ENCODE measurements around the gene ANKFN1.

Gene ANKFN1

DNA sequence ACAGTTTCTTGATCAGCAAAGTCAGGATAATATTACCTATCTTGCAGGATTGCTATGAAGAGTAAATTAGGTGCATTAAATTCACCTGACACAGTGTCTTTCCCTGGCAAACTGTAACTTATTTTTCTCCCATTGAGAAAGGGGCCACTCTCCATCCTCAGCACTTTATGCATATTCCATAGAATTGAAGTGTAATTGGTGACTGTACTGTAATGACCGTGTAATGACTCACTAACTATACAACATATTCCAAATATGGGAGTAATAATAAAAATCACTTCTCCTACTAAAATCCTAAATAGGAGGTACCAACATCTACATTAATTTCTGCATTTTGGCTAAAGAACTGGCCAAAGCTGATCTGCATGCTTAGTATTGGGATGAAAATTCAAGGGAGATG lies 298.4 kb downstream of the ANKFN1 start:
- no peak for DNase-seq

DNA sequence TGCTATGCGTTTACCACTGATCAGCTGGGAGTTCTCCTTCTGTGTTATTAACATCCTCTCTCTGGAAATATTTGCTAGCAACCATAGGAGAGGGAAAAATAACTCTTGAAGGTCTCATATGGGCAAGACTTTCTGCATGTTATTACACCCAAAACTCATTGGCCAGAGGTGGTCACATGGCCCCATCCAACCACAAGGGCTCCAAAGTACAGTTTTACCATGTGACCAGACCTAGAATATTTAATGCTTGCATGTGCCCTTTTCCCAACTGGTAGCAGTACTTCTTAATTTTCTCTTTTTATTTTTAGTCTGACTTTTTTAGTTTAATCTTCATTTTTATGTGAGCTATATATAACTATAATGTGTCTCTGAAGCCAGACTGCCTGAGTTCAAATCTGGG lies 299.2 kb downstream of the ANKFN1 start:
- DNase-seq = no peak

DNA sequence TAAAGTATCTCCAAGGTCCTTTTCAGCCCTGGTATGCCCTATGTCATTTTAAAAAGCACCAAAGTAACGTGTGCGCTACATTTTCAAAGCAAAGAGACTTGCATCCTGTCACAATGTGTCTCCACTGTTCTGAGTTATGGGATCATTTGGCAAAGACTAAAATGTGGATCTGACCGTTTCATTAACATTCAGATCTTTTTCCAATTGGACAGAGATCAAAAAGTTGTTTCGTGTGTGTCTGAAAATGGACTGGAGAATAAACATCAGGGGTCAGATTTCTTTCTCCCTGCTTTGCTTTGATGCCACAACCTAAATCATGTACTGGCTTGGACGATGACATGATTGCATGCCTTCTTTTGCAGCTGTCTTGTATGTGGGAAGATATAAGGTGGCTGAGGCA lies 304.2 kb downstream of the ANKFN1 start:
- no peak for DNase-seq

DNA sequence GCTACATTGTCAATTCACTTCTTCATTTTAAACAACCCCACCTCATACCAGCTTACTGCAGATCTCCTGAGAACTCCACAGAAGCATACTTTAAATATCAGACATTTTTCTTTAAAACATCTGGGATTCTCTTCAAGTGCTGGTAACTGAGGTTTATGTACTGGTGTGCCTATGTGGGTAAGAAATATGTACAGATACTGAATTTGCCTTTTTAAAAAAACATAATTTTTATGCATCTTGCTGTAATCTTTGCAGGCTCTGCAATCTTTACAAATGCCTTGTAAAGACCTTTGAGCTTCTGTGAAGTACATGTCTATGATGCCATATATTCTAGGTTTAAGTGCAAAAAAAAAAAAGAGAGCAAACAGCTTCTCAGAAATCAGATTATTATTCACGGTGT lies 312.6 kb downstream of the ANKFN1 start:
- DNase-seq = no peak

DNA sequence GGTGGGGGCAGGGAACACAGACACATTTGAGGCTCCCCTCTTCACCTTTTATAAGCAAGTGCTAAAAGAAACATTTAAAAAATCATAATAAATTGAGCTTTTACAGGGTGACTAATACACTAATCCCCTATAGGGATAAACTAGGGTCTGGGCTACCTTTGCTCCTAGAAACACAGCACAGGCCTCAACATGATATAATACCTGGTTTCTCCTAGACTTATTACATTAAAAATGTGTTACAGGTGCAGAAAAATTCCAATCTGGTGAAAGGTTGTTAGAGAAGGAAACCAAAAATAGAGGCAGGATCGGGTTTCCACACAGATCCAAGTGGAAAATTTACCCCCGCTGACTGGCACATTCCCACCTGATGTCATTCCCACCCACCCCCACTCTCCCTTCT lies 315.6 kb downstream of the ANKFN1 start:
- no peak for DNase-seq

DNA sequence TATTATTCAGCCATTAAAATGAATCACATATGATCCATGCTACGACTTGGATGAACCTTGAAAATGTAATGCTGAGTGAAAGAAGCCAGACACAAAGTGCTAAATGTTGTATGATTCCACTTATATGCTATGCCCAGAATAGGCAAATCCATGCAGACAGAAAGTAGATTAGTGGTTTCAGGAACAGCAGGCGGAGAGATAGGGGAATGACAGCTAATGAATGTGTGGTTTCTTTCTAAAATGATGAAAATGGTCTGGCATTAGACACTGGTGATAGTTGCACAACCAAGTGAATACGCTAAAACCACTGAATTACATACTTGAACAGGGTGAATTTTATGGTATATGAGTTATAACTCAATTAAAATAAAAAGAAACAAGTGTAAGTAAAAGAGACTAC lies 318.4 kb downstream of the ANKFN1 start:
- DNase-seq = no peak

DNA sequence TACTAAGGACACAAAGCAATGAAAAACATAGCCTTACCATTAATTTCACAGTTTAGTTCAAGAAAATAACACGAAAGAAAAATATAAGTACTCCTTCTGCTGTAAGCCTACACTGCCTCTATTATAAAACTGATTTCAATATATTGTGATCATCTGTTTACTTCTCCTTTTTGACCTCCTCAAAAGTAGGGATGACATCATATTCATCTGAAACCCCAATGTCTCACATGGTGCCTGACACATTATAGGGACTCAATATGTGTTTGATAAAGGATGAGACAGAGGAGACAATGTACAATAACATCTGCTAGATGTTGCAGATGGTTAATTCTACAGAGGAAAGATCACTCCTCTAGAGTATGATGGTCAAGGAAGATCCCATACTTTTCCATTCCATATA lies 321.8 kb downstream of the ANKFN1 start:
- DNase-seq = no peak

DNA sequence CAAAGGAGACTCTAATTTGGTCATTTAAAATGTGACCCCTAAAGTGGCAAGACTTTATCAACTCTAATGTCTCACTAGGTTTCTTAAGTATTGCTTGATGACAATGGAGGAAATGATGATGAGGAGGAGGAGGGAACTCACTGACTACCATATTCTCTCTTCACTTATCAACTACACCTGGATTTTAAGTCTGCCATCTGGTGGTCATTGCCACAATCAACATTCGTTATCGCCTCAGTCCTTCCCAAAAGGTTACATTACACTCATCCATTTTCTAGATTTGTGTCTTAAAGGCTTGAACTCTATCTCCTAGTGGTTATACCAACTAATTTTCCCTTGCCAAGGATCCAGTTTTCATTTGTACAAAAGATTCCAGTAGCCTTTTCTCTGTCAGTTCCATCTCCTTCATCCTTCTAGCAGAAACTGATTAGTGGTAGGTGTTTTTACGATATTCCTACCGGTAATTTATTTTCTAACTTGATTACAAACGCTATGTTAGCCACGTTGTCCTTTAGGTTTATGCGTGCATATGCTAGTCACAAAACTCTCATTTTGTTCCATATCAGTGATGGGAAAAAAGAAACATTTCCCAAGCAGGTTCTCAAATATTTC lies 325.7 kb downstream of the ANKFN1 start:
- peak; percentile 2 to 33 (median 12) for DNase-seq

DNA sequence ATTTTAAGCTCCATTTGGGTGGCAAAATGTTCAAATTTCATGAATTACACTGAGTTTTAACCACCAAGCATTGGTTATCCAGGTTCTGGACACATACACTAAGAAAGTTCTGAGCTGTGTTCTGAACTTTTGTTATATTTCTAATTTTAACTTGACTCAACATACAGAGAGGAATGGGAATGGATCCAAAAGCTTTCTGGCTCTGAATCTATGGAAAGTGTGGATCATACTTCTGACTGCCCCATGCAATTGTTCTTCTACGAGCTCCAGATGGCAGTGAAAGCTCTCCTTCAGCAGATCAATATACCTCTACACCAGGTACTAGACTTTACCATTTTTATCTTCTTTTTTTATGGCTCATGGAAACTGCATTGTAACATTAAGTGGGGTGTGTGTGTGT lies 327.2 kb downstream of the ANKFN1 start:
- DNase-seq = no peak

DNA sequence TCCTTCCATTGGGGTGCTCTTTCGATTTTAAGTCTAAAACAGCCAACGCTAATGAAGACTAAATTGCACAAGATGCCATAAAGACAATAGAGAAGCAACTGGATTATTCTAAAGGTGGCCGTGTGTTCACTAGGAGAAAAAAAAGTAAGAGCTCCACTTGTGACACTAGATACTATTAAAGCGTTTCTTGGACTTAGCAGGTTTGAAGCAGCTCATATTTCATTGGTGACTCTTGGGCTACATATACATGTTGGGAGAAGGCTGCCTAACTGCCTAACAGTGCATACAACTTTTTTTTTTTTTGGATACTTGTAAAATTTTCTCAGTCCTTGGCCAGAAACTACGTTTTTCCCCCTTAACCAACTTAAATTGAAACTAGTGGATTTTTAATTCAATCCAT lies 328.4 kb downstream of the ANKFN1 start:
- DNase-seq = peak in 1 of 3 experiments; percentile 17

DNA sequence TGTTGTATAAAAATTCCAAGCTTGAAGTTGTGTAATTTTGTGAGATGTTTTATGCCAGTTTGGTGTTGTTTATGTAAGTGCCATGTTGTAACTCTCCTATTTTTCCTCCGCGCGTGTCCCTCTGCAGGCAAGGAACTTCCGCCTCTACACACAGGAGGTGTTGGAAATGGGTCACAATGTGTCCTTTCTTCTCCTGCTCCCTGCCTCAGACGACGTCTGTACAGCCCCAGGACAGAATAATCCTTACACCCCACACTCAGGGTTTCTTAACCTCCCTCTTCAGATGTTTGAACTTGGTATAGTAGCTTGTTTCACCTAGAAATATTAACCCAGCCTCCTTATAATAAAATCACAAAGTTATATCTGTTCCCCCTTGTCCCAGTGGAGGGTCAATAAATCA lies 329.0 kb downstream of the ANKFN1 start:
- no peak for DNase-seq

DNA sequence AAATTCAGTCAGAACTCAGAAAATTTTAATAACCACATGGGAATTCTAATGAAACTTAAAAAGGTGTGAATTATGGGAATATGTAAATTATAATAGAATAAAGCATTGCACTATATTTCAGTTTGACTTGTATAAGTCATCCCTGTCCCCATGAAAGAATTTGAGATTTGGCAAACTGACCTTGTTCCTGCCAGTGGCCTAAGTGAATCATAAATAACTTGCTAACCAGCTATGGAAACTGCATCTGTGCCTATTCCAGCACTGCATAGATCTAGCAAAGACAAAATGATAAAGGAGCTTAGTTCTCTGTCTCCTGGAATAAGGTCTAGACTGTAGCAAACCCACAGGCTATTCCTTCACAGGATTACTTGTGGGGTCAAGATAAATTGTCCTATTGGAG lies 333.5 kb downstream of the ANKFN1 start:
- no peak for DNase-seq

DNA sequence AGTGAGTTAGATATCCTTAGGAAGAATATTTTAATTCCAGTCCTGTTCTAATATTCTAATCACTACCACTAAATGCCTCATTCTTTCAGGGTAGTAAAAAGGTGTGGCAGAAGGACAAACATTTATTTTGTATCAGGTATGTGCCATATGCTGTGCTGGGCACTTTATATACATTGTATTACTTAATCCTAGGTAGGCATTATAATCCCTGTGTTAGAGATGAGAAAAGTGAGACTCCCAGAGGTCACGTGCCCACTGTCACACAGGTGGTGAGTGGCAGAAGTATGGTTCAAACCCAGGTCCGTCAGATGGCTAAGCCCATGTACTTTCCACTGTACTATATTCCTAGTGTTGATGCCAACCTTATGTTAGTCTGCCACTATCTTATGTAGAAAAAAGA lies 335.5 kb downstream of the ANKFN1 start:
- DNase-seq = no peak

DNA sequence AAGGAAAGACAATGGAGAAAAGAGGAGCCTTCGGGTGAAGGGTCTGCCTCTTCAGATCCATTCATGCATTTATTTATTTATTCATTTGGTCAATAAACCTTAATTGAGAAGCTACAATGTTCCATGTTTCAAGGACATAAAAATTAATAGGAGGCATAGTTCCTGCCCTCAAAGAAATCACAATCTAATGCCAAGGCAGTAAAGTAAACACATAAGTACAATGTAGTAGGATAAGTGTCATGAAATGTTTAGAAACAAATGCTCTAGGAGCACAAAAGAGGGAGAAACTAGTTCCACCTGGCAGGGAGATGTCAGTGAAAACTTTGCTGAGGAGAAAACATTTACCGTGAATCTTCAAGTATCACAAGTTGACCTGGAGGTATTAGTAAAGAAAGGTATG lies 336.7 kb downstream of the ANKFN1 start:
- no peak for DNase-seq

DNA sequence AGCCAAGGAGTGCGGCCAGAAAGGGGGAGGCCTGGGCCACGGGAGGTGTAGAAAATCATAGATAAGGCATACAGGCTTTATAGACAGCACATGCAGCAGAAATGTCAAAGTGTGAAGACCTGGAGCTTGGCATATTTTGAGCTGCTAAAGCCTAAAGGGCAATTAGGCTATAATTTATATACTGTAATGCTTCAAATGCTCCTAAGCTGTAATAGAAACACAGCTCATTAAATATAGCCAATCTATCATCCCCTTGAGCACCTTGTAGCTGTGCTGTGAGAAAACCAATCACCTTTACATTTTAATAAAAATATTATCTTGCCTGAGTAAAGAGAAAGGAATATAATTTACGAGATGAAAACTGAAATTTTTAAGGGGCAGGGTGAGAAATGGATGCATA lies 342.3 kb downstream of the ANKFN1 start:
- DNase-seq = no peak

DNA sequence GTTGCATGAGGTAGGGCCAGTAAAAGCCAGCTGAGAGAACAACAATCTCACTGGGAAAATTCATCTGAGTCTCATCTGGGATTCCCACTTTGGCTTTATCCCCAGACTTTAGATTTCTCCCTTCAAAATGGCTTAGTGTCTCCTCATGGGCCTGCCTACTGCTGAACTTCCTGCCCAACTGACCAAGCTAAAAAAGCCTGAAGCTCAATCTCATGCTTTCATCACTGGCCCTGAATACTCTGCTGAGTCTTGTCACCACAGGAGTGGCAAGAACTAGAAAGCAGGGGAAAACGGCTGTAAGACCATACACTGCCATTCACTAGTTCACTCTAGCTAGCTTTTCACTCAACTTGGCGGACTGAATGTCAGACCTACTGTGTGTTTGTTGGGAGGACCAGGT lies 343.9 kb downstream of the ANKFN1 start:
- no peak for DNase-seq

DNA sequence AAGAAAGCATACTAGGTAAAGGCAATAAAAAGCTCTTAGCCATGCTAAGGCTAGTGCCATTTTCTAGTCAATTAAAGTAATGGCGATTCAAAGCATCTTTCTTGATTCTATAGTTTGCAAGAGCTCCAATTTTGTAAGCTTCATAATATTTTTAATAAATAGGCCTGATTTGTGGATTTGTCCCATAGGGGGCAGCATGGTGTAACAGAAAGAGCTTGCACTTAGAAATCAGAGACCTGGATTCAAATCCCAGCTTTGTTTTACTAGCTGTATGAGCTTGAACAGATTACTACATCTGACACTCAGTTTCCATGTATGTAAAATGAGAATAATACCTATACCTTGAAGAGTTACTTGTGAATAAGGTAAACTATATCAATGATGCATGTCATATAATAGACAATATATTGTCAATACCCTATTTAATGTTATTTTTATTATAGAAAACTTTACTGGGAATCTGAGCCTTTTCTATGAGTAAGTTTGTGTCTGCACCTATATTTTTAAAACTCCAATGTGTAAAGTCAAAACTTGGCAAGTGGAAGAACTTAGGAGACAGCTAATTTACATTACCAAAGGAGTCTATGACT lies 346.6 kb downstream of the ANKFN1 start:
- DNase-seq = peak in 2 of 3 experiments; percentile 18 to 21

DNA sequence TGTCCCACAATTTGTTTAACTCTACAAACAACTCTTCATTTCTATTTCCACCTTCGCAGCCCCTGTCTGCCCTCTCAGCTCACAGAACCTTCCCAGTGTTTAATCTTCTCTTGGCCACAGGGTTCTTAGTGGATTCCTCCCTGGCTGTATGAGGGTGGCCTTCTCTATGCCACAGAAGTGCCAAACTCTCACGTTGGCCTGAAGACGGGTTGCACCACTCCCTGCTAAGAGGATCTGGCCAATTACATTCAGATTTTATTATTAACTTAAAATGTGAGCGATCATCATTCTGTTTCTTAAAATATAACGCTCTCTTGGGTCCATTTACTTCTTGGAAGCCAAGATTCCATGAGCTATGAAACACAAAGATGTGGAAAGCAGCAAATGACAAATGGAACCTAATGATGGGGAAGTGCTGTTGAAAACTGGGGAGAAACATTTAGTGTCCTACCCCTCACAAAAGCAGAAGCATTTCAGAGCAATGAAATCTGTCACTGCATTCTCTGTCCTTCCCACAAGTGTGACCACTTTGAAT lies 348.9 kb downstream of the ANKFN1 start:
- no peak for DNase-seq

DNA sequence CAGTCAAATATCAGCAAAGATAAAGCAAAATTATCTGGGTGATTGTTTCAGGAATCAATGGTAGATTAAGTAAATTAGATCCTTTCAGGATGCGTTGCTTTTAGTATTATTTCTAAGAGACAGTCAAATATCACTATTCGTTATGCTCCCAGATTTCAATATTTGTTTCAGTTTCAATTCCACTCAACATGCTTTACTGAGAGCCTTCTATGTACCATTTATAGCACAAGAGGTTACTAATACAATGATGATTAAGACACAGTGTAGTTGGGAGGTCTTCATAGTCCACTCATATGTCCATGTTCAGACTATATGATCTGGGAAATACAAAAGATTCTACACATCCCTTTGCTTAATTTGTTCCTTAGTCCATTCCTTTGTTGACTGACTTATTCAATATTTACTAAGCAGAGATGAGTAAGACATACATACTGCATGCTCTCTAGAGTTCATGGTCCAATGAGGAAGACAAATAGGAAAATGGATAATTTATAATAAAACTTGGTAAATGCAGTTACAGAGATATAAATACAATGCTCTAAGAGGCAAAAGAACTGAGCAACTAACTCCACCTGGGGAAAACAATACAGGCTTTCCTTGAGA lies 352.0 kb downstream of the ANKFN1 start:
- no peak for DNase-seq

DNA sequence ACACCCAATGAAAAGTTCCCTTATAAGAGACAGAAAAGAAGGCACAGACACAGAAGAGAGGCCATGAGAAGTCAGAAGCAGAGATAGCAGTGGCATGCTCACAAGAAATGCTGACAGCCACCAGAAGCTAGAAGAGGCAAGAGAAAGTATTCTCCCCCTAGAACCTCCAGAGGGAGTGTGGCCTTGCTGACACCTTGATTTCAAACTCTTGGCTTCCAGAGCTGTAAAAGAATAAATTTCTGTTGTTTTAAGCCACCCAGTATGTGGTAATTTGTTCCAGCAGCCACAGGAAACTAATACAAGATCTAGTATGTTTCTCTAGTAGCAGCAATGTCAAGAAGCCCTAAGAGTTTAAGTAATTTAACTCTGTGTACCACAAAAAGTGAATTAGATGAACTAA lies 353.1 kb downstream of the ANKFN1 start:
- no peak for DNase-seq

DNA sequence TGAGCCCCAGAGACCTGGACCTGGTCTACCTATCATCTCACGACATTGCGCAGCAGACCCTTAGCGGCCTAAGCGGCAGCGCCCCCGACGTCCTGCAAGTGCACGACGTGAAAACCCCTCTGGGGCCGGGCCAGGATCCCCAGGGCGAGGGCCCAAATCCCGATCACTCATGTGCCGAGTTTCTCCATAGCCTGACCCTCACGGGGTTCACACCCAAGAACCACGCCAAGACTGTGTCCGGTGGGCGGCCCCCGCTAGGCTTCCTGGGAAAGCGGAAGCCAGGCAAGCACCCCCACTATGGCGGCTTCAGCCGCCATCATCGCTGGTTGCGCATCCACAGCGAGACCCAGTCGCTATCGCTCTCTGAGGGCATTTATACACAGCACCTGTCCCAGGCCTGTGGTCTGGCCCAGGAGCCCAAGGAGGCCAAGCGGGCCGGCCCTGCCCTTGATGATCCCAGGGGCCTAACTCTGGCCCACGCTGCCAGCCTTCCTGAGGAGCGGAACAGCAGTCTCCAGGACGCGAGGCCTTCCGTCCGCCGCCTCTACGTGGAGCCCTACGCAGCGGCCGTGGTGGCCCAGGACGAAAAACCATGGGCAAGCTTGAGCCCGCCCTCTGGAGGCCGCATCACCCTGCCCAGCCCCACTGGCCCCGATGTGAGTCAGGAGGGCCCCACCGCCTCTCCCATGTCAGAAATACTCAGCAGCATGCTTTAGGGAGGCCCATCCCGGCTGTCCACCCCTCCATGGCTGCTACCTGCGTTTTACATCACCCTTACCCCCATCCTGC lies 357.5 kb downstream of the ANKFN1 start:
- DNase-seq = no peak

DNA sequence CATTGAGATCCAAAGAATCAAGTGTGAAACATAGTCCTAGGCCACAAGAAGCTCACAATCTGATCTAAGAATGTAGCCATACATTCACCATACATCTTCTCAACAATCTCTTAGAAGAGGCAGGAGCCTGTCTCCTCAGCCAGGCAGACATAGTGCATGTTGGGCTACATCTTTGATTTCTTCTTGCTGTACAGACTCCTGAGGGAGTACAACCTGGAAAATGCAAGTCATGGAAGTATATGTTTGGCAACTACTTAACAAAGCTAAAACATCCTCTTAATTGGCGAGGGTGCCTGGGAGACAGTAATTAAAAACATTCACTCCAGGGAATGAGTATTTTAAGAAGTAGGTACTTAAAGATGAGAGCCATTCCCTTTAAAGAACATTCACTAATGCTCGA lies 361.0 kb downstream of the ANKFN1 start:
- no peak for DNase-seq

DNA sequence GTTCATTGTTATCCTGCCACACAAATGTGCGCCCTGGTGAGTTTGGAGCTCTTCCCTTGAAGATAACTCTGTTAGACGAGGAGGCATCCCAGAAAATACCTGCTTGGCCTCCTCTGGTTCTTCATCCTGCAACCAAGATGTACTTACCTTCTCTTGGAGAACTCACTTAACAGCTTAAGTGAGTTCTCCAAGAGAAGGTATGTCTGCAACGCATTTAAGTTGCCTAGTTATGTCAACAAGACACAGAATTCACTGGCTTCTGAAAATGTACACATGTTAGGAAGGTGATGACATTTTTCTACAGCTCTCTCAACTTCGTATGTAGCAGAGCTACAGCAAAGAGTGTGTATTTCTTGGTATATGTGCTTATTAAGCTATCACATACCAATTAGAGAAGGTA lies 361.6 kb downstream of the ANKFN1 start:
- no peak for DNase-seq
